Fibroblast of the aortic adventitia (primary cell): Measurements from ENCODE around the gene CCL27. TPM values are rescaled to one million over a fixed set of nuclear protein-coding genes. Genes with fewer than 3 reads are reported as not detected.

ENCODE experiments used
- DNase-seq: peaks from one replicate; pipeline ENCODE4 v3.0.0-alpha.2; 2010; ENCODE audit warnings: low read depth
- H3K4me3 ChIP-seq: 2 replicates; pipeline ENCODE4 v1.5.1; 2011; ENCODE audit warnings: low read depth, mild to moderate bottlenecking, control low read depth, low read length, moderate library complexity
- CTCF ChIP-seq: IDR thresholded peaks from 2 replicates; pipeline ENCODE4 v1.5.1; 2011; ENCODE audit warnings: mild to moderate bottlenecking, low read length, control low read depth, inconsistent platforms; ENCODE audit not compliant: insufficient read depth
- total RNA-seq: library from RNA; depleted of rRNA; stranded (reverse); fragments of >200 nt; gene quantifications from 2 replicates; pipeline ENCODE4 v1.2.3, GENCODE V29; 2012; ENCODE audit warnings: low replicate concordance

CCL27 gene
- total RNA-seq, 1 donor, result not detected

- TF ChIP-seq CTCF, result no peak
- no peak for DNase-seq
Observed at GRCh38 chr9:34669809-34670562, 7.5 kb upstream of the CCL27 start.

GRCh38 chr9:34665381-34666250 lies 3.2 kb upstream of the CCL27 start:
- no peak for TF ChIP-seq CTCF
- DNase-seq, result peak; percentile 95
- H3K4me3 ChIP-seq, result peak overlapping the region; percentile 92

More at GRCh38 chr9:34669809-34670562, 7.5 kb upstream of the CCL27 start:
- H3K4me3 ChIP-seq, result no peak overlapping the region

GRCh38 chr9:34665067-34665380 lies 2.6 kb upstream of the CCL27 start:
- H3K4me3 ChIP-seq, result peak overlapping the region; percentile 67
- no peak for TF ChIP-seq CTCF
- no peak for DNase-seq

GRCh38 chr9:34664281-34665066 lies 2.0 kb upstream of the CCL27 start:
- TF ChIP-seq CTCF, result peak; percentile 99
- peak; percentile 77 for DNase-seq
- peak overlapping the region; percentile 67 for H3K4me3 ChIP-seq

GRCh38 chr9:34663303-34663605 lies 797 bp upstream of the CCL27 start:
- no peak for DNase-seq
- TF ChIP-seq CTCF, result no peak
- no peak overlapping the region for H3K4me3 ChIP-seq

GRCh38 chr9:34659592-34660253 lies 2.7 kb downstream of the CCL27 start:
- no peak for TF ChIP-seq CTCF
- no peak for DNase-seq

More at GRCh38 chr9:34659592-34660253, 2.7 kb downstream of the CCL27 start:
- H3K4me3 ChIP-seq, result no peak overlapping the region
